HG03439 (cell line): ENCODE measurements around the gene PLA2G4F.
"Not testable (repeated sequence)": the region's sequence is repeated elsewhere in the genome, so short reads cannot be mapped to it uniquely, and the experiment has no call there.

ENCODE experiments used
- ATAC-seq: cut with Tn5 transposase; IDR thresholded peaks from one replicate; pipeline ENCODE4 v1.9.1; 2021; ENCODE audit warnings: mild to moderate bottlenecking, moderate library complexity; ENCODE audit not compliant: unreplicated experiment

PLA2G4F gene

DNA sequence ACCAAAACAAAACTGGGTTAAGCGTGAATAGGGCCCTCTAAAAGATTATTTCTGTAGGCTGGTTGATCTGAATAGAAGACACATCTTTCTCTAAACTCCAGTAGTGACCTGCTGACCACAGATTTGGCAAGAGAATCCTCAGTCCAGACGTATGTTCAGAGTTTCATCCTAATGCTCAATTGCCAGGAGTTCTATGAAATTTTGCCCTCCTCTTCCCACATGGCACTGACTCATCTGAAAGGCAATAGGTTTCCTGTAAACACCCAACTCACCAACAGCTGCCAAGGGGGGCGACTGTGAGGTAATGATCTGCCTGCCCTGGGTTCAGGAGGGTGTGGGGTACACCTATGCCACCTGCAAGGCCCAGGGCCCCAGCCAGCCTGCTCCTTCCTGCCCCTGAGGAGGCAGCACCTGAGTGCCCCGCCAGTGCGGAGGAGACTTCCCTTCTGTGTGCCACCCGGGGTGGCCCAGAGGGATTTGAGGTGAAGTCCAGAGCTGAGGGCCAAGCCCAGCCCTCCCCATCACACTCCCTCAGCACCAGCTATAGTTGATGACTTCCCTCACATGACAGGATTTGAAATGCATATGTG, 53.7 kb downstream of the PLA2G4F start:
- no peak for ATAC-seq

DNA sequence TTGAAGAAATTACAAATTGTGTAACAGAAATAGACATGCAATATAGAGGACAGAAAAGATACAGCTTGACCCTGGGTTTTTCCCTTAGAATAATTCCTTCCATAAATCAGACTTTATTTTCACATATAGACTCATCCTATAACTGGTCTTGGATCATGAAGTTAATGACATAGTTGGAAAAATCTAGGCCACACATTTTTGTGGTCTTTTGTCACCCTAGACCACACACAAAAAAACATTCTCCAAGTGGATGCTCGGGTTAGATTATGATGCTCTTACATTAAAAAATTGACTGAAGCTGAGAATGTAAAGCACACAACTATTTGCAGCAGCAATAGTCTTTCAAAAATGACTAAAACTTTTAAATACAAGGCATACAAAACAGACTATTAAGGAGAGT, 54.6 kb downstream of the PLA2G4F start:
- no peak for ATAC-seq

DNA sequence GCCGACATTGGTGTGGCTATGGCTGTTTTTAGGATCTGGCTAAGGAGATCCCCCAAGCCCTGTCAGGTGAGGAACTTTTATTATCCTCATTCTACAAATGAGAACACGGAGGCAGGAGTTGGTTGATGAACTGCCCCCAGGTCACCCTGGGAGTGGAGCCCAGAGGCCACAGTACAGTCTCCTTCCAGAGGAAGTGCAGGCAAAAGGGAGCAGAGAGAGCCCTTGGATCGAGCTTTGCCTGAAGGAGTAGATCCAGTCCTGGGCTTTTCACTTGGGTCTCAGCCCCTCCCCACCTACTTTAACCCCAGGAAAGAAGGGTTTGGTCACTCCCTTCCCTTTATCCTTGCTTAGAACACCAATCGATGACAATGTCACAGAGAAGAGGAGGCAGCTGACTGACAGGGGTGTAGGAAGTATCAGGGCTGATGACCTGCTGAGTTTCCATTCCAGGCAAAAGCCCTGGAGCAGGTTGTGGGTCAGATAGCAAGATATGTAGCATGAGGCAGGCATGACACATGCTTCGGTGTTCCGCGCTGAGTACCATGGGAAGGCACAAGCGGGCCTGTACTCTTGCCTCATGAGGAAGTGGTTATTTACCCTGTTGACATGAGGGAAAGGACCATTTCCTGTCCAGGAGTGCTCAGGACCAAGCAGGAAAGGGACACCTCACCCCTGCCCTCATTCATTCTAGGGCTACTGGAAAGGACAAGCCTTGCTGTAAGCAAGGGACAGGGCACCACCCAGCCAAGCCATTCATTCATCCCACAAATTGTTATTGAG, 56.2 kb downstream of the PLA2G4F start:
- ATAC-seq: no peak

DNA sequence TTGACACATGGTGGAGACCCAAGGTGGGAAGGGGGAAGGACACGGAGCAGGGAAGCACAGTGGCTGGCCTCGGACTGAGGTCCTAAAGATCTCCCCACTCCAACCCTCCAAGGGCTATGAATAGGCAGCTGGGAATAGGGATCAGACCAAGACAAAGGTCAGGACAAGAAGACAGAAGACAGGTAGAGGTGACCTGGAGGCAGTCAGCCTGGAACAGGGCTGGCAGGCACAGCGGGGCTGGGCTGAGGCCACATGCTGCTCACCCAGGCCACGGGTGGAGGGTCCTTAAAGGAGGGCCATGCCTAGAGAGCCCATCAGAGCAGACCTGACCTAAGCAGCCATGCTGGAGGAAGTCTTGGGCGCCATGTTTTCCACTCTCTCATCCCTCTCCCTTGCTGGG, 59.4 kb downstream of the PLA2G4F start:
- no peak for ATAC-seq

DNA sequence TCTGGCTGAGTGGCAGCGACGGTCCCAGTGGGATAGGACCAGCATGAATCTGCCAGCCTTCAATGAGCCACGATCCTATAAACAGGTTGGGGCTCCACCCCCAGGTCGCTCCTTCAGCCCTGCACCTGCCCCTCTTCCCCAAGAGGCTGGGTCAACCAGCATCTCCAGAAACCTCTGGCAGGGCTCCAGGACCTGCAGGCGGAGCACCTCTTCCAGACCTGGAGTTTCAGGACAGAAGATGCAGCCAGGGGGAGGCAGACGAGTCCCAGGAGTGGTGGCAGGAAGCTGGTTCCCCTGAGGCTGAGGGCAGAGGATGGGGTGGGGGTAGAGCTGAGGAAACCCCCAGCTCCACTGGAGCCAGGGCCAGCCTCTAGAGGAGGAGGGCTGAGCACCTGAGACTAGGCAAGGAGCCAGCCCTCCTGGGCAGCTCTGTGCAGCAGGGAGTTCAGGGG, 61.9 kb downstream of the PLA2G4F start, which contains the start of gene PLA2G4D:
Gene PLA2G4D (minus strand): TSS at position 51 of the 452 bp plus-strand sequence. CDS start 103 bp downstream, outside the sequence.
- no peak for ATAC-seq

DNA sequence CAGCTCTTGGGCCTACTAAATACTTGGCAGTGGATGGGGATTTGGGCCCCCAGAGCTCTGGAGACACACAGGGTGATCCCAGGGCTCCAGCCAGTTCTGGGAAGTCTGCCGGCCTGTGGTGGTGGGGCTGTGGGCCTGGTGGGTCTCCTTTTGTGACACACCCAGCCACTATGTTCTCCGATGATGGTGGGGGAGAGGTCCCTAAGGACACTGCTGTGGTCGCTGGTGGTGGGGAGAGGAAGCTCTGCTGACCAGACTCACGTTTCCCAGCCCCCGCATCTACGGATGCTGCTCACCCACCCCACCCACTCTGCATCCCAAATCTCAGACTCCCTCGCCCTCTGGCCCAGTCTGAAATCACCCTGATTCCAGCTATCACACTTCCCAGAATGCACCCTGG, 62.5 kb downstream of the PLA2G4F start:
- ATAC-seq: no peak

DNA sequence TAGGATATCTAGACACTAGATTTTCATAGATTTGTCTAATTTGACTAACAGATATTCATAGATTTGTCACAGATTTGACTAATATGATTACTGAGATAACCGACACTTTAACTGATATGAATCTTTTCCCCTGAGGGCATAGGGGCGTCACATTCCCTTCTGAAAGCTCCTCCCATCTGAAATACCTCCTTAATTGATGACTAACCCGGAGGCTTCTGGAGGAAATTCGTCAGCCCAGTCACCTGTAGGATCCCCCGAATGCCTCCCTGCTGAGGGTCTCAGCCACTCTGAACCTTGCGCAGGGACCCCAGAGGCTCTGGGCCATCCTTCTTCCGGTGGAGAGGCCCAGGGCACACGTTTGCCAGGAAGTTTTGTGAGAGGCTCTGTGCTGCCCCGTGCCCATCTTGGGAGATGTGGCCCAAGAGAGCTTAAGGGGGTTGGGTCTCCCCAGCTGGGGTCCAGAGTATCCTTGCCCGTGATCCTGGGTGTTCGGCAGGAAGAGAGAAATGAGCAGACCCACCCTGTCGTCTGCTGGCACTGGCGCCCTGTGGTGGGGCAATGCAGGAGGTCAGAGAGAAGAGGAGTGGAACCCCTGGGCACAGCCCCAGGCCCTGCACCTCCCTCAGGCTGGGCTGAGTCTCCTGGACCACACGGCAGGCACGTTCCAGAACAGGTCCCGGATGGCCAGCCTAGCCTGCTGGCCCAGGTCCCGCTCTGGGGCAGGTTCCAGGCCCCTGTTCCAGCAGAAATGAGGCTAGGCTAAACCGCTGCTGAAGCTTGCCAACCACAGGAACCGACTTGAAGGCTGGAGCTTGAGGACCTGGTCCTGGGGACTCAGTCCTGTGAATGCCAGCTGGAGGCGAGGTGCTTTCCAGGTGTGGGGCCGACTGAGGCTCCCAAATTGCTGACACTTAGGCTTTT, 63.8 kb downstream of the PLA2G4F start:
- no peak for ATAC-seq

DNA sequence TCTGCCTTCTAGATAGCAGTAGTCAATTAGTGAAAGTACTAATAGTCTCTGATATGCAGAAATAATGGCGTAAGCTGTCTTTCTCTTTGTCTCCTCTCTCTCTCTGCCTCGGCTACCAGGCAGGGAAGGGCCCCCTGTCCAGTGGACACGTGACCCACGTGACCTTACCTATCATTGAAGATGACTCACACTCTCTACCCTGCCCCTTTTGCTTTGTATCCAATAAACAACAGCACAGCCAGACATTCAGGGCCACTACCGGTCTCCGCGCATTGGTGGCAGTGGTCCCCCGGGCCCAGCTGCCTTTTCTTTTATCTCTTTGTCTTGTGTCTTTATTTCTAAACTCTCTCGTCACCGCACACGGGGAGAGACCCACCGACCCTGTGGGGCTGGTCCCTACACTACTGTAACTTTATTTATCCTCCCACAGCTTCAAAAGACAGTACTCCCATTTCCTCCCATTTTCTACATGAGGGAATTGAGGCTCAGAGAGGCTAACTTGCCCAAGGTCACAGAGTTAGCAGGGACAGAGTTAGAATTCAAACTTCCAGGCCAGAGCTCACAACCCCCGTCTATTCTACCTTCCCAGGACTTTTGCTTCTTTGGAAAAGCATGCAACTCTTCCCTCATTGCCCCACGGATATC, 64.6 kb downstream of the PLA2G4F start:
- not testable (repeated sequence) for ATAC-seq

DNA sequence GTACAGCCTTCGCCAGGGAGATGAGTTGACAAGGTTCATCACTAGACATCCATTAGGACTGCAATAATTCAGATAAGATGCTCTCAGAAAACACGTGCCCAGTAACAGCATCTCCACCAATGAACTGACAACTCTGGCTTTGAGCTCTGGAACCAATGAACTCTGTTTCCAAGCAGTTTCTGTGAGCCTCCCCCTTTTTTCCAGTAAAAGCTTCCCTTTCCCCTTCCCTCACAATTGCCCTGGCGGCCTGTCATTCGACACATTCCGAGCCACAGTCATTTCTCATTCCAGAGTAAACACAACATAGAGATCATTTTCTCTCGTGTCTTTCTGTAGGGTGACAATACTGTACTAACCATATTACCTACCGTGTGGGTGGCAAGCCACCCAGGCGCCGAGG, 65.7 kb downstream of the PLA2G4F start:
- ATAC-seq: no peak

DNA sequence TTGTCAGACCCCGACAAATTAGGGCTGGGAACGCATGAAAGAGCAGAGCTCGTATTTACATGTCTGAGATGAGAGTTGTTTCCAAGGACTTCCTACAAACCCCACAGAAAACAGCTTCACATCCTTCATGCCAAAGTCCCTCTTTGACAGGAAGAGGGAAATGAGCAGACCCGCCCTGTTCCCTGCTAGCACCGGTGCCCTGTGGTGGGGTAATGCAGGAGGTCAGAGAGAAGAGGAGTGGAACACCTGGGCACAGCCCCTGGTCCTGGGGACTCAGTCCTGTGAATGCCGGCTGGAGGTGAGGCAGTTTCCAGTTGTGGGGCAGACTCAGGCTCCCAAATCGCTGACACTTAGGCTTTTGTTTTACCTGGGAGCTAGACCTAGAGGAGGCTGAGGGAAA, 66.1 kb downstream of the PLA2G4F start:
- no peak for ATAC-seq

DNA sequence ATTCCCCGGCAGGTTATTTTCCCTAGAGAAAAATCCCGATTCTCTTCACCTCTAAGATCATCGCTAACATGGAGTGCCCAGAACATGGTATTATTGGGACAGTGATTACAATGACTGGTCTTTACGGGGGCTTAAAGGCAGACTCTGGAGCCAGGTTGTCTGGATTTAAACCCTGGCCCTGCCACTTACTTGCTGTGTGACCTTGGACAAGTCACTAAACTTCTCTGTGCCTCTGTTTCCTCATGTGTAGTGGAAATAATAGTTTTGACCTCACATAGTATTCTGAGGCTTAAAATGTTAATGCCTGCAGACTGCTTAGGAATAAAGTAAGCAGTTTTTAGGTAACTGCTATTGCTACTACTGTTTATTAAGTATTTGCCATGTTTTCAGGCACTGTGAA, 66.5 kb downstream of the PLA2G4F start:
- no peak for ATAC-seq
